ENCODE data around the gene MRPS18A.

DNA sequence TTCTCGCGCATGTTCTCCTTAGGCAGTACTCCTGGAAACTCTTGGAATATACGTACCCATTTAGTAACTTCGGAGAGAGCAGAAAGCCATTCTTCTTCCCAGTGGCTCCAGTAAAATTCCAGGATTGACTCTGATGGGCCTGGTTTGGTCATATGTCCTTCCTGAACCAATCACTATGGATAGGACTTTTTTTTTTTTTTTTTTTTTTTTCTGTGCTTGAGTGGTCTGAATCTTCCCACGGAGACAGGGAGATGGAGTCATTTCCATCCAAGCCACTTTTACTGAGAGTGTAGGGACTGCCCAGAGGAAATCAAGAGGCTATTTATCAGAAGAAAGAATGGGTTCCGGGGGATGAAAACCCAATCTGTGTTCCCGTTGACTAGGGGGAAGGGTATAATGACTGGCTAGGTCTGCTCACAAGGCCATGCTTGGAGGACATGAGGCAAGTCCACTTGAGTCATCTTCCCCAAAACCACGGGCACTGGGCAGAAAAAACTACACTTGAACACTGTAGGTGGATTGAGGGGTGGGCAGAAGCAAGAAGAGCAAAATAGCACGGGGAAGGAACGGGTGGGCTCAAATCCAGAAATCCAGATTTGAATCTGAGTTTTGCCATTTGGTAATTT lies 35.4 kb upstream of the MRPS18A start:
- TF ChIP-seq, protein P1, sequence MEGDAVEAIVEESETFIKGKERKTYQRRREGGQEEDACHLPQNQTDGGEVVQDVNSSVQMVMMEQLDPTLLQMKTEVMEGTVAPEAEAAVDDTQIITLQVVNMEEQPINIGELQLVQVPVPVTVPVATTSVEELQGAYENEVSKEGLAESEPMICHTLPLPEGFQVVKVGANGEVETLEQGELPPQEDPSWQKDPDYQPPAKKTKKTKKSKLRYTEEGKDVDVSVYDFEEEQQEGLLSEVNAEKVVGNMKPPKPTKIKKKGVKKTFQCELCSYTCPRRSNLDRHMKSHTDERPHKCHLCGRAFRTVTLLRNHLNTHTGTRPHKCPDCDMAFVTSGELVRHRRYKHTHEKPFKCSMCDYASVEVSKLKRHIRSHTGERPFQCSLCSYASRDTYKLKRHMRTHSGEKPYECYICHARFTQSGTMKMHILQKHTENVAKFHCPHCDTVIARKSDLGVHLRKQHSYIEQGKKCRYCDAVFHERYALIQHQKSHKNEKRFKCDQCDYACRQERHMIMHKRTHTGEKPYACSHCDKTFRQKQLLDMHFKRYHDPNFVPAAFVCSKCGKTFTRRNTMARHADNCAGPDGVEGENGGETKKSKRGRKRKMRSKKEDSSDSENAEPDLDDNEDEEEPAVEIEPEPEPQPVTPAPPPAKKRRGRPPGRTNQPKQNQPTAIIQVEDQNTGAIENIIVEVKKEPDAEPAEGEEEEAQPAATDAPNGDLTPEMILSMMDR (conservative IDR thresholded peaks at IDR 0.05; ENCODE audit: low read depth in 2 of 2), result no peak
- TF ChIP-seq NANOG (IDR thresholded peaks at IDR 0.05; ENCODE audit: borderline replicate concordance), result no peak
- no peak for TF ChIP-seq EZH2 (IDR thresholded peaks at IDR 0.05; ENCODE audit: low read depth, unreplicated experiment)
- TF ChIP-seq ZNF331 (CRISPR knock-in tag; IDR thresholded peaks at IDR 0.05; ENCODE audit: low read depth), result no peak
- TF ChIP-seq, protein P2, sequence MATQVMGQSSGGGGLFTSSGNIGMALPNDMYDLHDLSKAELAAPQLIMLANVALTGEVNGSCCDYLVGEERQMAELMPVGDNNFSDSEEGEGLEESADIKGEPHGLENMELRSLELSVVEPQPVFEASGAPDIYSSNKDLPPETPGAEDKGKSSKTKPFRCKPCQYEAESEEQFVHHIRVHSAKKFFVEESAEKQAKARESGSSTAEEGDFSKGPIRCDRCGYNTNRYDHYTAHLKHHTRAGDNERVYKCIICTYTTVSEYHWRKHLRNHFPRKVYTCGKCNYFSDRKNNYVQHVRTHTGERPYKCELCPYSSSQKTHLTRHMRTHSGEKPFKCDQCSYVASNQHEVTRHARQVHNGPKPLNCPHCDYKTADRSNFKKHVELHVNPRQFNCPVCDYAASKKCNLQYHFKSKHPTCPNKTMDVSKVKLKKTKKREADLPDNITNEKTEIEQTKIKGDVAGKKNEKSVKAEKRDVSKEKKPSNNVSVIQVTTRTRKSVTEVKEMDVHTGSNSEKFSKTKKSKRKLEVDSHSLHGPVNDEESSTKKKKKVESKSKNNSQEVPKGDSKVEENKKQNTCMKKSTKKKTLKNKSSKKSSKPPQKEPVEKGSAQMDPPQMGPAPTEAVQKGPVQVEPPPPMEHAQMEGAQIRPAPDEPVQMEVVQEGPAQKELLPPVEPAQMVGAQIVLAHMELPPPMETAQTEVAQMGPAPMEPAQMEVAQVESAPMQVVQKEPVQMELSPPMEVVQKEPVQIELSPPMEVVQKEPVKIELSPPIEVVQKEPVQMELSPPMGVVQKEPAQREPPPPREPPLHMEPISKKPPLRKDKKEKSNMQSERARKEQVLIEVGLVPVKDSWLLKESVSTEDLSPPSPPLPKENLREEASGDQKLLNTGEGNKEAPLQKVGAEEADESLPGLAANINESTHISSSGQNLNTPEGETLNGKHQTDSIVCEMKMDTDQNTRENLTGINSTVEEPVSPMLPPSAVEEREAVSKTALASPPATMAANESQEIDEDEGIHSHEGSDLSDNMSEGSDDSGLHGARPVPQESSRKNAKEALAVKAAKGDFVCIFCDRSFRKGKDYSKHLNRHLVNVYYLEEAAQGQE (IDR thresholded peaks at IDR 0.05; ENCODE audit: unreplicated experiment), result no peak
- no peak for TF ChIP-seq POLR2AphosphoS5 (IDR thresholded peaks at IDR 0.05; ENCODE audit: low read depth)
- no peak for TF ChIP-seq EZH2phosphoT487 (IDR thresholded peaks at IDR 0.05; ENCODE audit: unreplicated experiment)
- TF ChIP-seq, protein P3, sequence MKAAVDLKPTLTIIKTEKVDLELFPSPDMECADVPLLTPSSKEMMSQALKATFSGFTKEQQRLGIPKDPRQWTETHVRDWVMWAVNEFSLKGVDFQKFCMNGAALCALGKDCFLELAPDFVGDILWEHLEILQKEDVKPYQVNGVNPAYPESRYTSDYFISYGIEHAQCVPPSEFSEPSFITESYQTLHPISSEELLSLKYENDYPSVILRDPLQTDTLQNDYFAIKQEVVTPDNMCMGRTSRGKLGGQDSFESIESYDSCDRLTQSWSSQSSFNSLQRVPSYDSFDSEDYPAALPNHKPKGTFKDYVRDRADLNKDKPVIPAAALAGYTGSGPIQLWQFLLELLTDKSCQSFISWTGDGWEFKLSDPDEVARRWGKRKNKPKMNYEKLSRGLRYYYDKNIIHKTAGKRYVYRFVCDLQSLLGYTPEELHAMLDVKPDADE (IDR thresholded peaks at IDR 0.05), result no peak
- TF ChIP-seq STAT1 (IDR thresholded peaks at IDR 0.05; ENCODE audit: unreplicated experiment), result no peak
- TF ChIP-seq, protein P4, sequence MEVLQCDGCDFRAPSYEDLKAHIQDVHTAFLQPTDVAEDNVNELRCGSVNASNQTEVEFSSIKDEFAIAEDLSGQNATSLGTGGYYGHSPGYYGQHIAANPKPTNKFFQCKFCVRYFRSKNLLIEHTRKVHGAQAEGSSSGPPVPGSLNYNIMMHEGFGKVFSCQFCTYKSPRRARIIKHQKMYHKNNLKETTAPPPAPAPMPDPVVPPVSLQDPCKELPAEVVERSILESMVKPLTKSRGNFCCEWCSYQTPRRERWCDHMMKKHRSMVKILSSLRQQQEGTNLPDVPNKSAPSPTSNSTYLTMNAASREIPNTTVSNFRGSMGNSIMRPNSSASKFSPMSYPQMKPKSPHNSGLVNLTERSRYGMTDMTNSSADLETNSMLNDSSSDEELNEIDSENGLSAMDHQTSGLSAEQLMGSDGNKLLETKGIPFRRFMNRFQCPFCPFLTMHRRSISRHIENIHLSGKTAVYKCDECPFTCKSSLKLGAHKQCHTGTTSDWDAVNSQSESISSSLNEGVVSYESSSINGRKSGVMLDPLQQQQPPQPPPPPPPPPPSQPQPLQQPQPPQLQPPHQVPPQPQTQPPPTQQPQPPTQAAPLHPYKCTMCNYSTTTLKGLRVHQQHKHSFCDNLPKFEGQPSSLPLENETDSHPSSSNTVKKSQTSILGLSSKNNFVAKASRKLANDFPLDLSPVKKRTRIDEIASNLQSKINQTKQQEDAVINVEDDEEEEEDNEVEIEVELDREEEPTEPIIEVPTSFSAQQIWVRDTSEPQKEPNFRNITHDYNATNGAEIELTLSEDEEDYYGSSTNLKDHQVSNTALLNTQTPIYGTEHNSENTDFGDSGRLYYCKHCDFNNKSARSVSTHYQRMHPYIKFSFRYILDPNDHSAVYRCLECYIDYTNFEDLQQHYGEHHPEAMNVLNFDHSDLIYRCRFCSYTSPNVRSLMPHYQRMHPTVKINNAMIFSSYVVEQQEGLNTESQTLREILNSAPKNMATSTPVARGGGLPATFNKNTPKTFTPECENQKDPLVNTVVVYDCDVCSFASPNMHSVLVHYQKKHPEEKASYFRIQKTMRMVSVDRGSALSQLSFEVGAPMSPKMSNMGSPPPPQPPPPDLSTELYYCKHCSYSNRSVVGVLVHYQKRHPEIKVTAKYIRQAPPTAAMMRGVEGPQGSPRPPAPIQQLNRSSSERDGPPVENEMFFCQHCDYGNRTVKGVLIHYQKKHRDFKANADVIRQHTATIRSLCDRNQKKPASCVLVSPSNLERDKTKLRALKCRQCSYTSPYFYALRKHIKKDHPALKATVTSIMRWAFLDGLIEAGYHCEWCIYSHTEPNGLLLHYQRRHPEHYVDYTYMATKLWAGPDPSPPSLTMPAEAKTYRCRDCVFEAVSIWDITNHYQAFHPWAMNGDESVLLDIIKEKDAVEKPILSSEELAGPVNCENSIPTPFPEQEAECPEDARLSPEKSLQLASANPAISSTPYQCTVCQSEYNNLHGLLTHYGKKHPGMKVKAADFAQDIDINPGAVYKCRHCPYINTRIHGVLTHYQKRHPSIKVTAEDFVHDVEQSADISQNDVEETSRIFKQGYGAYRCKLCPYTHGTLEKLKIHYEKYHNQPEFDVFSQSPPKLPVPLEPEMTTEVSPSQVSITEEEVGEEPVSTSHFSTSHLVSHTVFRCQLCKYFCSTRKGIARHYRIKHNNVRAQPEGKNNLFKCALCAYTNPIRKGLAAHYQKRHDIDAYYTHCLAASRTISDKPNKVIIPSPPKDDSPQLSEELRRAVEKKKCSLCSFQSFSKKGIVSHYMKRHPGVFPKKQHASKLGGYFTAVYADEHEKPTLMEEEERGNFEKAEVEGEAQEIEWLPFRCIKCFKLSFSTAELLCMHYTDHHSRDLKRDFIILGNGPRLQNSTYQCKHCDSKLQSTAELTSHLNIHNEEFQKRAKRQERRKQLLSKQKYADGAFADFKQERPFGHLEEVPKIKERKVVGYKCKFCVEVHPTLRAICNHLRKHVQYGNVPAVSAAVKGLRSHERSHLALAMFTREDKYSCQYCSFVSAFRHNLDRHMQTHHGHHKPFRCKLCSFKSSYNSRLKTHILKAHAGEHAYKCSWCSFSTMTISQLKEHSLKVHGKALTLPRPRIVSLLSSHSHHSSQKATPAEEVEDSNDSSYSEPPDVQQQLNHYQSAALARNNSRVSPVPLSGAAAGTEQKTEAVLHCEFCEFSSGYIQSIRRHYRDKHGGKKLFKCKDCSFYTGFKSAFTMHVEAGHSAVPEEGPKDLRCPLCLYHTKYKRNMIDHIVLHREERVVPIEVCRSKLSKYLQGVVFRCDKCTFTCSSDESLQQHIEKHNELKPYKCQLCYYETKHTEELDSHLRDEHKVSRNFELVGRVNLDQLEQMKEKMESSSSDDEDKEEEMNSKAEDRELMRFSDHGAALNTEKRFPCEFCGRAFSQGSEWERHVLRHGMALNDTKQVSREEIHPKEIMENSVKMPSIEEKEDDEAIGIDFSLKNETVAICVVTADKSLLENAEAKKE (CRISPR knock-in tag; IDR thresholded peaks at IDR 0.05), result no peak
- TF ChIP-seq CREB1 (CRISPR knock-in tag; IDR thresholded peaks at IDR 0.05; ENCODE audit: low read depth), result no peak
- TF ChIP-seq JUNB (IDR thresholded peaks at IDR 0.05; ENCODE audit: unreplicated experiment), result no peak

Data from GM23338 (cell line).